Vagina (tissue), 2 donors: ENCODE results near the gene HOXB5.

Experiments used
- POLR2A ChIP-seq, 2 donors: fragments of 450-650 bp; IDR thresholded peaks; one replicate each; pipeline ENCODE4 v1.6.1; 2017; ENCODE audit warnings: antibody characterized with exemption in 2 of 2, mild to moderate bottlenecking in 2 of 2, moderate library complexity in 2 of 2
- TF ChIP-seq, protein P1 (sequence below), 3 experiments: fragments of 450-650 bp in 2 of 3; fragments of 200-600 bp in 1 of 3; sonication (generic) in 1 of 3; IDR thresholded peaks; one replicate each; pipeline ENCODE4 v1.5.1; 2017 to 2019; ENCODE audit warnings: antibody characterized with exemption in 3 of 3, mild to moderate bottlenecking in 2 of 3, moderate library complexity in 2 of 3

DNA sequence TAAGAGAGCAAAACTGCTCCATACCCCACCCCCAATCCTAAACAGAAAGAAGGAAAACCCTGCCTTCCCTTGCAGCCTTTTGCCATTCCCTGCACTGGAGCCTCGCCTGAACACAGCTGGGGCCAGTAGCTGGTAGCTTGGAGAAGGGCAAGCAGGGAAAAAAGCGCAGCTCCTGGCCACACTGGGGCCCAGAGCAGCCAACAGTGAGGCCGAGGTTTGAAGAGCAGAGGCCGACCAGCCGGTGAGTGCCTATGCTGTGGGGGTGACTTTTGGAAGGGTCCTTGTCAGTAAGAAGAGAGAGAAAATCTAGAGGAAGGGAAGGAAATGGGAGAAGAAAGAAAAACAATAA lies 35.8 kb upstream of the HOXB5 start:
- TF ChIP-seq, protein P1, sequence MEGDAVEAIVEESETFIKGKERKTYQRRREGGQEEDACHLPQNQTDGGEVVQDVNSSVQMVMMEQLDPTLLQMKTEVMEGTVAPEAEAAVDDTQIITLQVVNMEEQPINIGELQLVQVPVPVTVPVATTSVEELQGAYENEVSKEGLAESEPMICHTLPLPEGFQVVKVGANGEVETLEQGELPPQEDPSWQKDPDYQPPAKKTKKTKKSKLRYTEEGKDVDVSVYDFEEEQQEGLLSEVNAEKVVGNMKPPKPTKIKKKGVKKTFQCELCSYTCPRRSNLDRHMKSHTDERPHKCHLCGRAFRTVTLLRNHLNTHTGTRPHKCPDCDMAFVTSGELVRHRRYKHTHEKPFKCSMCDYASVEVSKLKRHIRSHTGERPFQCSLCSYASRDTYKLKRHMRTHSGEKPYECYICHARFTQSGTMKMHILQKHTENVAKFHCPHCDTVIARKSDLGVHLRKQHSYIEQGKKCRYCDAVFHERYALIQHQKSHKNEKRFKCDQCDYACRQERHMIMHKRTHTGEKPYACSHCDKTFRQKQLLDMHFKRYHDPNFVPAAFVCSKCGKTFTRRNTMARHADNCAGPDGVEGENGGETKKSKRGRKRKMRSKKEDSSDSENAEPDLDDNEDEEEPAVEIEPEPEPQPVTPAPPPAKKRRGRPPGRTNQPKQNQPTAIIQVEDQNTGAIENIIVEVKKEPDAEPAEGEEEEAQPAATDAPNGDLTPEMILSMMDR (IDR thresholded peaks at IDR 0.05), result no peak
- no peak for TF ChIP-seq POLR2A (IDR thresholded peaks at IDR 0.05)
